ENCODE data around the gene RIC8A.
"Not testable (repeated sequence)": the region's sequence is repeated elsewhere in the genome, so short reads cannot be mapped to it uniquely, and the experiment has no call there.

Gene RIC8A

GRCh38 chr11:207208-207862, at the start of gene RIC8A, which contains the start of gene BET1L:
Gene RIC8A, plus strand, starts transcription at chr11:207708. Its CDS starts 1,147 bp downstream, at chr11:208855.
Gene BET1L, minus strand, starts transcription at chr11:207399. Its CDS starts 78 bp downstream, at chr11:207321.
- peak; percentile 95 for DNase-seq (ENCODE audit: extremely low read depth, low read depth)
- TF ChIP-seq CTCF (IDR thresholded peaks at IDR 0.05; ENCODE audit: low read depth, low read length): no peak

DNA sequence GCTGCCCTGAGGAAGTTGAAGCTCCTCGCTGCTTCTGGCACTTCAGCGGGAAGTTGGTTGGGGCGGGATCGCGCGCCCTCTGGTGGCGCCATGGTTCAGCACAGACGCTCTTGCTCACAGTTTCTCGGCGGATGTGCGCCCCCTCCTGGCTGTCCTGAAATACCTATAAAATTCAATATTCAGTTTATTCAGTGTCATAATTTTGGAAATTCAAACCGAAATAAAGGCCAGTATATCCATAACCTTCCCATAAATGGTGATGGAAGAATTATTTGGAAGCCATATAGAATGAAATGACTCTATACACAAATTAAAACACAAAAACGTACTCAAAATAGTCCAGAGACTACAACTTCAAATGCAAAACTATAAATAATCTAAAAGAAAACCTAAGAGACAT, 27.3 kb upstream of the RIC8A start:
- not testable (repeated sequence) for DNase-seq (ENCODE audit: extremely low read depth, low read depth)

- not testable (repeated sequence) for DNase-seq (ENCODE audit: extremely low read depth, low read depth)
Measured at GRCh38 chr11:189200-189783, 18.2 kb upstream of the RIC8A start.

GRCh38 chr11:189843-190311, 17.6 kb upstream of the RIC8A start:
- not testable (repeated sequence) for DNase-seq (ENCODE audit: extremely low read depth, low read depth)

DNA sequence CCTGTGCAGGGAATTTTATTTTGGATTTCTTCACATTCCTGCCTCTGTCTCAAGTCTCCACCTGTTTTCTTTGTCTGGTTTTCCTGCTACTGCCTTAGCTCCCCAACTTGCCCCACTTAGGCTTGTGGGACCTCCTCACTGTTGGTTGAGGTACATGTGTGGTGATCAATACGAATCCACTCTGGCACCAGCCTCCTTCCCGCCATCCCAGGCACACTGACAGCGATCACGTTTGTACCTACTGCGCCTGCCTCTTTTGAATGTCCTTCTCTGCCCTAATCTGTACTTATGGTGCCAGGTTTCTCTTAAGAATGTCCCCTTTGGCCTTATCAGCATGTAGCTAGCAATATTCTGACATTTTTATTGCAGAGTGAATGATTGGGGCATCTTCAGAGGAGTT, 17.0 kb upstream of the RIC8A start:
- not testable (repeated sequence) for DNase-seq (ENCODE audit: extremely low read depth, low read depth)

DNA sequence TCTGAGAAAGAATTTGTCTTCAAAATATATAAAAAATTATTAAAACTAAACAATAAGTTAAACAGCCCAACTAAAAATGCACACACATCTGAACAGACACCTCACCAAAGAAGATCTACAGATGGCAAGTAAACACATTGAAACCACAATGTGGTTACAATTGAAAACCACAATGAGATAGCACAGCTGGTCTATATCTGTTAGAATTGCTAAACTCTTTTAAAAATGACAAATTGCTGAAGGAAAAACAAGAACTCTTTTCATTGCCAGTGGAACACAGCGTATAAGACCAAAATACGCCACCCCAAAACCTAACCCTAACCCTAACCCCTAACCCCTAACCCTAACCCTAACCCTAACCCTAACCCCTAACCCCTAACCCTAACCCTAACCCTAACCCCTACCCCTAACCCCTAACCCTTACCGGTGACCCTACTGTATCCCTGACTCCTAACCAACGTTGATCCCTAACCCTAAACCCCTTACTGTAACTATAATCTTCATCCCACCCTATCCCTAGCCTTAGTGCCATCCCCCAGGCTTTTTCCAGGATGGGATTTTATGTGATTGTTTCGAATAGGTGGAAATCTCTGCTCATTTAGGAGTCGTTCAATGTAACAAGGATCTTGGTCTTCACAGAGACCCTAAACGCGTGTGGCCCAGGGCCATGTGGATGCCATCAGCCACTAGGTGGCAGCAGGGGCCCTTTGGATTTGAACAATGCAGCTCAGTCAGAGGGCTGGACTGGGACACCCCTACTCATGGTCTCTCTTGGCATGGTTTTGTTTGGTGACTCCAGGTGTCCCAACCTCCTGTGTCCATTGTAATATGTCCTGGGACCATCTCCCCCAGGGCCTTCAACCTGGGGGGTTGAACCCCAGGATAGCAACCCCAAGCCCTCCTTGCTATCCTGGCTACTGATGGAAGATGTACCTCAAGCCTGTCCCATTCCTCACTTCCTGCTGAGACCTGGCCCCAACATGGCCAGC, 15.7 kb upstream of the RIC8A start:
- not testable (repeated sequence) for DNase-seq (ENCODE audit: extremely low read depth, low read depth)
- peak; percentile 28 for TF ChIP-seq CTCF (IDR thresholded peaks at IDR 0.05; ENCODE audit: low read depth, low read length)

- not testable (repeated sequence) for DNase-seq (ENCODE audit: extremely low read depth, low read depth)
Measured at GRCh38 chr11:192674-193128, 14.8 kb upstream of the RIC8A start, which contains the start of gene SCGB1C1. Gene SCGB1C1, plus strand, starts transcription at chr11:193078. Its CDS starts 22 bp downstream, at chr11:193100.

DNA sequence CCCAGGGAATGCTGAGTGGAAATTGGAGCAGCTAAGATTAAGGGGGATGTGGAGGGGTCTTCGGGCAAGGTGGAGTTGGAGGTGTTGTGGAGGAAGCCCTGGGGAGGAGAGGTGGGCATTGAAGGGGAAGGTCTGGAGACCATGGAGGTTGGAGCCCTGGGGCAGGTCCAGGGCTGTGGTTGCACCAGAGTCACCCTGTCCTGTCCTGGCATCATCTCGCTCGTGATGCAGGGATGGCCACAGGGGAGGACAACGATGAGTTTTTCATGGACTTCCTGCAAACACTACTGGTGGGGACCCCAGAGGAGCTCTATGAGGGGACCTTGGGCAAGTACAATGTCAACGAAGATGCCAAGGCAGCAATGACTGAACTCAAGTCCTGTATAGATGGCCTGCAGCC, 14.0 kb upstream of the RIC8A start:
- DNase-seq (ENCODE audit: extremely low read depth, low read depth): not testable (repeated sequence)

- TF ChIP-seq CTCF (IDR thresholded peaks at IDR 0.05; ENCODE audit: low read depth, low read length): no peak
- no peak for DNase-seq (ENCODE audit: extremely low read depth, low read depth)
Measured at GRCh38 chr11:196786-197731, 10.4 kb upstream of the RIC8A start.
